GM18858 (cell line): ENCODE measurements around the gene SPACA5.
"Not testable (repeated sequence)": the region's sequence is repeated elsewhere in the genome, so short reads cannot be mapped to it uniquely, and the experiment has no call there.

Source experiments
- ATAC-seq: cut with Tn5 transposase; IDR thresholded peaks from one replicate; pipeline ENCODE4 v1.9.1; 2021; ENCODE audit not compliant: unreplicated experiment

The SPACA5 gene

DNA sequence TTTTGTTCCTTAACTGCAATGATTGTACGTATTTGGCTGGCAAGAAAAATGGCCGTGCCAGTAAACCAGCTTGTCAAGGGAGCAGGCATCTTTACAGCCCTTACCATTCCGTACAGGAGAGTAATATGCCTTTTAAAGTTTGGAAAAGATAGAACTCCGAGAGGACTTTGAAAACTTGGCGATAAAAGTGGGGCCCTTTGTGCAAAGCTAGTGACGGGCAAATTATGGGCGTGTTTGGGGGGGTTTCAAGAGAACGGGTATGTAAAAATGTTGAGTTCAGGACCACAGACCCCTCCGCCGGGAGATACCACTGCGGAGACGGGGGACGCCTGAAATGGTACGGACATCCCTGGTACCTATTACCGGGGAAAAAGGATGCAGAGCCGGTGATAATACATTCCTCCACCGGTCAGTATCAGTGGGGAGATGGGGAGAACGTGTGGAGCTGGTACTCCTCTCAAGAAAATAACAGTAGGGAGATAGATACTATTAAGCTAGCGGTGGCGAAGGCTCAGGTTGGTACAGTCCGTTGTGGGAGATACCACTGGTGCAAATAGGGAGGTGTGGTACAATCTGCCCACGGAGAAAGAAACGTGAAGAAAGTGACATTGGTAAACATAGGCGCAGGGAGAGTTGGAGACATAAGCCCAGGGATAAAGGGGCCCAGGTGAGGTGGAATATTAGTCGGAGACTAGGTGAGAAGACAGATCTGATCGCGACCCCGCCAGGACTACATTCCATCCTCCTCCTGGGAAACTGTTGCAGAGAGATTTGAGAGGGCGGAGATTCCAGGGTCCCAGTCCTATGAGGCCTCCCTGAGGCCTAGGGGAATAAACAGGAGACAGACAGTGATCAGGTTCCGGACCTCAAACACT lies 14.5 kb downstream of the SPACA5 start:
- no peak for ATAC-seq

DNA sequence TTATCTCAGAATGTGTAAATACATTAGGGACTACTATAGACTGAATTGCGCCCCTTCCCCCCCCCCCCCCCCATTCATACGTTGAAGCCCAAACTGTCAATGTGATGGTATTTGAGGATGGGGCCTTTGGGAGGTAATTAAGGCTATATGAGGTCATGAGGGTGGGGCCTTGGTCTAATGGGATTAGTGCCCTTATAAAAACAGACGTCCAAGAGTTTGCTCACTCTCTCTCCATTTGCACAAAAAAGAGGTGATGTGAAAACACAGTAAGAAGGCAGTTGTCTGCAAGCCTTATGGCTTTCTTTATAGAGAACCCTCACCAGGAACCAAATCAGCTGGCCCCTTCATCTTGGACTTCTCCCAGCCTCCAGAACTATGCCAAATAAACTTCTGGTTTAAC lies 15.3 kb downstream of the SPACA5 start:
- no peak for ATAC-seq

DNA sequence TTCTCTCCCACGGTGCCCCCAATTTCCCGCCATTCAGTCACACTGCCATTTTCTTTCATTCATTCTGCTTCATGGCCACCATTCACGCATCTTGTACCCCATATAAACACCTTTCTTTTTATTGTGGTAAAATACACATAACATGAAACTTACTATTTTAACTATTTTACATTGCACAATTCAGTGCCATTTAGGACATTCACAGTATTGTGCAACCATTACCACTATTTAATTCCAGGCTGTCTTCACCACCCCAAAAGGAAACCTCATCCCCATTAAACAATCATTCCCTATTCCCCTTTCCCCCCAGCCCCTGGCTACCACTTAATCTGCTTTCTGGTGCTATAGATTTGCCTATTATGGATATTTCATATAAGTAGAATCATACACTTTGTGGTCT lies 15.9 kb downstream of the SPACA5 start:
- no peak for ATAC-seq

DNA sequence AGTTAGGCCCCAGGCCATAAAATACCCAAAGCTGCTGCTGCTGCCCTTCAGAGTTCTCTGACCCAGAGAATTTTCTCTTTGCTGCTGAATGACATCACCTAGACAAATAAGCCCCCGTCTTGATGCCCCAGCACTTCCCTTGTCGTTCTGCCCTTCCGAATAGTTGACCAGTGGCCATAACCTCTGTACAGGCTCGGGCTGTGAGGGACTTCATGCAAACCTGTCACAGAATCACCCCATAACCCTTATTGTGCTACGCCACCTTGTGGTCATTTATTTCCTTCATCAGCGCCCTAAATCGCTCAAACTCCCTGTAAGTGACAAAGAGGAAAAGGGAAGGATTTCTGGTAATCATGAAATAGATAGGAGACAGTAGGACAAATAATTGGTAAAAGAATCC lies 18.8 kb downstream of the SPACA5 start:
- no peak for ATAC-seq

DNA sequence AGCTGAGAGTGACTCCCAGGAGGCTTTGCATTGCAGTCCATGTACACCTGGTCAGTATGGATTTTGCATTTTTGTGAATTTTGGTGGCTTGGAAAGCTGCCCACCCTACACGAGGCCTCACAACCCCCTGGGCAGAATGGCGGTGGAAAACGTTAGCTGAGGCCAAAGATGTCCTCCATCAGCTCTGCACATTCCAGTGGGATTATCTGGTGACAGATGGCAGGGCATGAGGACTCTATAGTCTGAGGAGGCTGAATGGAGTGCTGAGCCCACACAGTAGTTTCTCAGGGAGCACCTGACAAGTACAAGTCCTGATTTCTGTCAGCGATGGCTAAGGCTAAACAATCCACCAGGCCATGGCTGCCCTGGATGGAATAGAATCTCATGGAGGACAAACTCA lies 20.8 kb downstream of the SPACA5 start:
- not testable (repeated sequence) for ATAC-seq

DNA sequence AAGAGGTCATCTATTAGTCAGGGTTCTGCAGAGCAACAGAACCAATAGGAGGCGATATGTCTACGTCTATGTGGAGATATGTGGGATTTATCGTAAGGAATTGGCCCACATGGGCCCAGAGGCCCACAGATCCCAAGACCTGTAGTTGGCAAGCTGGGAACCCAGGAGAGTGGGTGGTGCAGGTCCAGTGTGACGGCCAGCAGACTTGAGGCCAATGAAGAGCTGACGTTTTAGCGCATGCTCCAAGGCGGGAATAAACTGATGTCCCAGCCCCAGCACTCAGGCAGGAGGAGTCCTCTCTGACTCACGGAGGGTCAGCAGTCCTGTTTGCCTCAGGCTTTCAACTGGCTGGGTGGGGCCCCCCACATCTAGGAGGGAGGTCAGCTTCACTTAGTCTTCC lies 21.3 kb downstream of the SPACA5 start:
- ATAC-seq, result no peak

- ATAC-seq, result no peak
Observed at GRCh38 chrX:48030237-48030636, 23.4 kb downstream of the SPACA5 start.

- ATAC-seq, result not testable (repeated sequence)
Observed at GRCh38 chrX:48030641-48031173, 23.9 kb downstream of the SPACA5 start.

- no peak for ATAC-seq
Observed at GRCh38 chrX:48035891-48036290, 29.1 kb downstream of the SPACA5 start.

DNA sequence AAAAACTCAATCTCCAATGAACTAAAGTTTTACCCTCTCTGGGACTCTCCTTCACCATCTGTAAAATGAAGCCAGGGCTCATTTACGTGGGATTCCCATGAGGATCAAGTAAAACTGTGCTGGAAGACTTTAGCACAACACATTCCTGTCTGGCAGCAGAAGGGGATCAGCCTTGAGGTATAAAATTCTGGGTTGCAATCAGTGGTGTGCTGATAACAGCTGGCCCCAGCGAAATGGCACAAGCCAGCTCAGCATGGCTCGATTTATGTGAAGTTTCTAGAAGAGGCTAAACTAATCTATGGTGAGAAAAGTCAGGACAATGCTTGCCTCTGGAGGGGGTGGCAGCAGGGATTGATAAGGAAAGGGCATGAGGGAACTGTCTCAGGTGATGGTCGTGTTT lies 36.3 kb downstream of the SPACA5 start:
- no peak for ATAC-seq

DNA sequence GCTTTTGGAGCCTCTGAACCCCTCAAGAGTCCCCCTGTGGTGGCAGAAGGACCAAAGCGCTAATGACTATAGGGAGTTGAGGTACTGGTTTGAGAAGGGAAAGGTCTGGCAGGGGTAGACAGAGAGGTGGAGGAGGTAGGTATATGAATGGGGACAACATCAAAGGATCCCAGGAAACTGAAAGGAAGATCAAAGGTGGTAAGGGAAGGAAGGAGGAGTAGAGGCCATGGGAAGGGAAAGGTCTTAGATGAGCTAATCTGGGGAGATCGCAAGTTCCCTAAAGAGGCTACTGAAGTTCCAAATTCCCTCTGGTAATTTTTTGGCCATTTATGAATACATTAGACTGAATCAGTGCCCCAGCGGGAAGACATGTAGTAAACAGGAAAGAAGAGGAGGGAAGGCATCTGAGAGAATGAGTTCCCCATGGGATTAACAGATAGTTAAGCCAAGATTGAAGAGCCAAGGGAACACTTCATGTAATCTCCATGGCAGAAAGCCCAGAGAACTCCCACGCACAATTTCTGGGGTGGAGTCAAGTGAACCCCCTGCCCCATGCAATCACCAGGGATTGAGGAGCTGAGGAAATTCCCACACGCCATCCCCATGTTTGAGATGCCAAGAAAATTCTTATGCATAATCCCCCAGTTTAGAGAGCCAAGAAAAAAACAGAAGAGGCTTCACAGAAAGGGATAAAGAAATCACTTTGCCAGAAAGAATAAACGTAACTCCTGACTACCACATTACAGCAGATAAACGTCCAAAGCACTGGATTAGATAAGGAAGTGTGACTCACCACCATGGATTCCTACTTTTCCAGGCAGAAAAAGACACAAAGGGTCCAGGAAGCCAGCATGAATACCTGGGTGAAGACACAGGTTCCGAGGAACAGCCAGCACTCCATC lies 38.9 kb downstream of the SPACA5 start:
- ATAC-seq, result no peak

DNA sequence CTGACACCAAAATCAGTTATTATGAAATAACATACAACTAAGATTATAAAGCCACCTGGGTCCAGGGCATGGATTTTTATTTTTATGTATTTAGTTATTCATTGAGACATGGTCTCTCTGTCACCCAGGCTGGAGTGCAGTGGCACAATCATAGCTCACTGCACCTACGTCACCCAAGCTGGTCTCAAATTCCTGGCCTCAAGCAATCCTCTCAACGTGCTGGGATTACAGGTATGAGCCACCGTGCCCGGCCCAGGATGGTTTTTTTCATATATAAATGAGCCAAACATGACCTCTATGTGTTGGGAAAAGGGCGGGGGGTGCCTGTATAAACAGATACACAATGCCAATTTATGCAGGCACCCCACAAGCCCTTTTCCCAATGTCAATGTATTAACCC lies 40.1 kb downstream of the SPACA5 start:
- no peak for ATAC-seq

GRCh38 chrX:48058621-48059295 lies 52.0 kb downstream of the SPACA5 start:
- ATAC-seq, result no peak

DNA sequence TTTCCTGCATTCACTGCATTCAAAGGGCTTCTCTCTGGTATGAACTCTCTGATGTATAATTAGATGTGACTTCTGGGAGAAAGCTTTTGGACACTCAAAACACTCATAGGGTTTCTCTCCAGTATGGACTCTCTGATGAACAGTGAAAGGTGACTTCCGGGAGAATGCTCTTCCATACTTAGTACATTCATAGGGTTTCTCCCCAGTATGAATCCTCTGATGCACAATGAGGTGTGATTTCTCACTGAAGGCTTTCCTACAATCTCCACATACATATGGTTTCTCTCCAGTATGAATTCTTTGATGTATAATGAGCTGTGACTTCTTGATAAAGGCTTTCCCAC lies 52.5 kb downstream of the SPACA5 start:
- no peak for ATAC-seq
